T-helper 2 cell treated with Interferon-gamma antibody and Interleukin-4, amounts not matched to agents 5 μg/mL and 100 μg/mL, for 36 hours (primary cell): ENCODE data around the gene RRP8.

ENCODE experiments used
- DNase-seq: peaks from one replicate; pipeline ENCODE4 v3.0.0; 2021; ENCODE audit warnings: low spot score
- H3K27ac Mint-ChIP-seq: one replicate; pipeline ENCODE4 v1.8.0; 2021; ENCODE audit warnings: mild to moderate bottlenecking, mixed read lengths
- H3K27me3 Mint-ChIP-seq: one replicate; pipeline ENCODE4 v1.8.0; 2021; ENCODE audit warnings: low read depth, mixed read lengths
- H3K36me3 Mint-ChIP-seq: one replicate; pipeline ENCODE4 v1.8.0; 2021; ENCODE audit warnings: low read depth, mixed read lengths
- H3K4me1 Mint-ChIP-seq: one replicate; pipeline ENCODE4 v1.8.0; 2021; ENCODE audit warnings: low read depth, mixed read lengths
- H3K4me3 Mint-ChIP-seq: one replicate; pipeline ENCODE4 v1.8.0; 2022; ENCODE audit warnings: mild to moderate bottlenecking, moderate library complexity, mixed read lengths
- H3K9me3 Mint-ChIP-seq: one replicate; pipeline ENCODE4 v1.8.0; 2021; ENCODE audit warnings: mixed read lengths

The RRP8 gene

DNA sequence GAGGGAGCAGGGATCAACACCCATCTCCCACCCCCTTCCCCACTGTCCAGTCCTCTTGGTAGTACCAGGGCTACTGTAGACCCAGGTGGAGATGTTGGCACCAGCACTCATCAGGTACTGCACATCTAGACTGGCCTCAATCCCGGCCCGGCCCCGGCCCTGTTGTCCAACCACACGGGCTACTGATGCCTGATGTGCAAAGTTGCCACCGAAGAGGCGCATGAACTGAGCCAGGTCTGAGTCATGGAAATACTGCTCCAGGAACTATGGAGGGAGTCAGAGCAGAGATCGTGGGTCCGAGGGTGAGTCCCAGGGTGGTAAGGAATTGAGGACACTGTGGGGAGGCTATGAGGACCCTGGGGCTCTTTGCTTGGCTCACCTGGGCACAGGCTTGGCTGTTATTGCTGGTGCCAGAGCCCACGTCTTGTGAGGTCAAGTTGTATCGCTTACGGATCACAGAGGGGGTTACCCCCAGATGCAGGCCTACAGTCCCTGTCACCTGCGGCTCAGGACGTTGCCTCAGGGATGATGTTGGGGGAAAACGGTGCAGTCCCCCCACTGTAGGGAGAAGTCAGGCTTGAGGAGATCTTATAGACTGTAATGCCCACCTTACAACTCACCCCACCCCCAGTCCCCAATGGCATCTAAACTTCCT is 13.3 kb upstream of the RRP8 start:
- H3K4me1 Mint-ChIP-seq: peaks cover 5% of the 10 kb centered on the region
- no peak for DNase-seq
- no peak overlapping the region for H3K4me3 Mint-ChIP-seq
- H3K27me3 Mint-ChIP-seq: no peaks in the 10 kb centered on the region
- H3K9me3 Mint-ChIP-seq: no peaks in the 10 kb centered on the region
- peak overlapping the region; percentile 26 for H3K27ac Mint-ChIP-seq
- peaks cover 15% of the 10 kb centered on the region for H3K36me3 Mint-ChIP-seq

DNA sequence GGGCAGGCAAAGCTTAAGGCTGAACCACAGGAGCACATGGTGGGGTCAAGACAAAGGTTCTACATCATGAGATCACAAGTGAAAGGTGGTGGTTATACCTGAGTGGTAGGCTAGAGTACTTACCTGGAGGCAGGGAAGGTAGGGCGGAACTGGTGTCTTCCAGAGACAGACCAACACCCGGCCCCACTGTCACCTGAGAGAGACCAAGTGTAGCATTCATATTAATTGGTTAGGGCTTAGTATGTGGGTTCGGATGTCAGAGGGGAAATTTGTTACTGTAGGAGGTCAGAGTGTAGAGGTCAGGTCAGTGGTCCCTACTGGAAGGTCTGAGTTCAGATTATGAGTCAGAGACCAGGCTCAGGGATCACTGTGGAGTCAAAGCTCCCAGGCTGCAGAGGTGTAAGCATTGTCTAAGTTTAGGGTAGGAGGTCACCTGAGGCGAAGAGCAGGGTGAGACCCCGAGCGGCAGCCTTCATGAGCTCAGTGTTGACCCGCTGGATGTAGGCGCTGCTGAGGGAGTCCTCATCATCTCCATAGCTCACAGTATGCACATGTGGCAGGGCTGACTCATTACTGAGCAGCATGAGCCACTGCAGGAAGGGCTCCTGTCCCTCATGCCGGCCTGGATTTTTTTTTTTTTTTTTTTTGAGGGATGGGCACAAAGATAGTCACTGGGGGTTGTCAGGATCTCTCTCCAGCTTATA is 12.6 kb upstream of the RRP8 start:
- no peak for DNase-seq
- H3K9me3 Mint-ChIP-seq: no peaks in the 10 kb centered on the region
- no peaks in the 10 kb centered on the region for H3K27me3 Mint-ChIP-seq
- H3K4me3 Mint-ChIP-seq: no peak overlapping the region
- H3K4me1 Mint-ChIP-seq: peaks cover 8% of the 10 kb centered on the region
- H3K36me3 Mint-ChIP-seq: peaks cover 20% of the 10 kb centered on the region
- peak overlapping the region; percentile 50 for H3K27ac Mint-ChIP-seq

DNA sequence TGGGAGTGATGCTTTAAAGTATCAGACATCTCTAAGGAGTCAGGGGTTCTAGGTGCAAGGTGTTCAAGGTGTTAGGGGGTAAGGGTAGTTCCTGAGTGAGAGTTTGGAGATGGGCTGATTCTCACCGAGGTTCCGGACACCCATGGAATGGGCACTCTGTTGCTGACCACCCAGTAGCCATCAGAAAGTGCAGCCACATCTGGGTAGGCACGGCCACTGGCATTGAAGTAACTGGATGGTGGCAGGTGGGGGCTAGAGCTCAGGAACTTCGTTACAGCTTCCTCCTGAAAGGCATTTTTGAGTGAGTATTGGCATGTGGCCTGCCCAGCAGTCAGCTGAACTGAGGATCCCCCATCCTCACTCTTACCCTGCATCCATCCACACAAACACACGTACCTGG is 11.6 kb upstream of the RRP8 start:
- Mint-ChIP-seq H3K27ac (peak overlapping the region; percentile 45), H3K36me3 (peaks cover 30% of the 10 kb centered on the region), H3K27me3 (no peaks in the 10 kb centered on the region), H3K4me1 (peaks cover 13% of the 10 kb centered on the region), H3K4me3 (no peak overlapping the region), H3K9me3 (no peaks in the 10 kb centered on the region)
- DNase-seq: no peak

DNA sequence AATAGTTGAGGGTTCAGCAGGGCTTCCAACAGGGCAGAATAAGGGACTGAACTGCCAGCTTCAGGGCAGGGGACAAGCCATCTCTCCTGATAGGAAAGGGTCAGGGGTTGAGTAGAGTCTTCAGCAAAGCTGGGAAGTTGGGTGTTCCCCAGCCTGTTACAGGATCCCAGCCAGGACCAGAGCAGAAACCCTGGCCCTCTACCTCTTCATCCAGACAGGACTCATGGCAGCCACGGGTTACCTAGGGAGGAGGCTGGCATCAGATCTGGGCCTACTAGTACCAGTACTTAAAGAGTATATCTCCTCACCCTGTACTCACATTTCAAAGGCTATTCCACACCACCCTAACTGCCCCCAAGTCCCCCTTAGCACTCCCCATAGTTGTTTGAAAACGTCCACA is 11.0 kb upstream of the RRP8 start:
- Mint-ChIP-seq H3K27me3 (no peaks in the 10 kb centered on the region), H3K9me3 (no peaks in the 10 kb centered on the region), H3K27ac (no peak overlapping the region), H3K4me3 (no peak overlapping the region), H3K4me1 (peaks cover 16% of the 10 kb centered on the region), H3K36me3 (peaks cover 36% of the 10 kb centered on the region)
- DNase-seq: no peak

DNA sequence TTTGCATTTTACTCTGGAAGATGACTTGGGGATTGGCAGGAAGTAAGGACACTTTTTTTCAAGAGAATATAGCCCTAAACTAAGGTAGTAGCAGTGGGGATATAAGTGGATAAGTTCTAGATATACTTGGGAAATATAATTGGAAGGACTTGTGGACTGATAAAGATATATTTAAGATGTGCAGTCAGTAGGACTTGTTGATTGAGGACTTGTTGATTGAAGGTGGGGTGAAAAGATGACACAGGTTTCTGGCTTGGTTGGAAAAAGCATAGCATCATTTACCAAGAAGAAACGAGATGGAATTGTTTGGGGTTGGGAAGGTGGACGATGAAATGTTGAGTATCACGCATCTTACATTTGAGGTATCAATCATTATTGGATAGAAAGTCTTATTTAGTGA is 10.1 kb upstream of the RRP8 start:
- no peak overlapping the region for H3K27ac Mint-ChIP-seq
- no peak for DNase-seq
- peaks cover 21% of the 10 kb centered on the region for H3K4me1 Mint-ChIP-seq
- no peaks in the 10 kb centered on the region for H3K9me3 Mint-ChIP-seq
- H3K4me3 Mint-ChIP-seq: no peak overlapping the region
- peaks cover 45% of the 10 kb centered on the region for H3K36me3 Mint-ChIP-seq
- H3K27me3 Mint-ChIP-seq: no peaks in the 10 kb centered on the region

DNA sequence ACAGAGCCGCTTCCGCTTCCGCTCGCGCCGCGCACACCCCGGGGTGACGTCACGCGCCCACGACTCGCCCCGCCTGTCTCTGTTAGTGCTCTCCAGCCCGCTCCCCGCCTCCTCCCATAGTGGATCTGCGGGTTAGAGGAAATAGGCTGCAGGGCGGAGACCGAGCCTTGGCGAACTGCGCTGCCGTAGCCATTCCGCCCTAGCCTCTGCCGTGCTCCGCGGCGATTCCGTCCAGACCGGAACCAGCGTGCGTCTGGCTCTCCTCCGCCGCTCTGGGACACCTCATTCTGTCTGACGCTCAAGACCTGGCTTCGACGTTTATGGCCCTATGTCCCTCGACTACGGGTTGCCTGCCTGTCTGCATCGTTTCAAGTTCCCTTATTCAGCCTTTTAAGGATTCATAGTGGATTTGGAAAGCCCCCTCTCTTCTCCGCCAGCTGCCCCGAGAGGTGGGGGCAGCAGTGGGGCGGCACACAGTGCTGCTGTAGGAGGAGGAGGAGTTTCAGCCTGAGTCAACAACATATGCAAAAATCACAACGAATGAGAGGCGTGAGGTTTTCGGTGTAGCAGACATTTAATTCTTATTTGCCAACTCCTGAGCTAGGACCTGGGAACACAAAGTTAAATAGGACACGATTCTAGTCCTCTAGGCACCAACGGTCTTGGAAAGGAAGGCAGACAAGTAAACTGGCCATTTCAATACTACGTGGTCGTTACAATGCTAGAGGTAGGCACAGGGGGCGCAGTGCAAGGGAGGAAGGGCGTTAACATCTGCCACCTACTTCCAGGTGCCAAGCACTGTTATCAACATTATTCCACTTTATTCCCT is 9.0 kb upstream of the RRP8 start, which contains the start of gene TAF10:
TAF10 (minus strand) TSS at position 4 of the 829 bp plus-strand sequence. CDS start 27 bp downstream, outside the sequence.
- peak within 1 kb of the TSS; percentile 94 for H3K4me3 Mint-ChIP-seq
- peak within 1 kb of the TSS; percentile 90 for H3K27ac Mint-ChIP-seq
- no peaks in the 10 kb centered on the region for H3K9me3 Mint-ChIP-seq
- peaks cover 54% of the 10 kb centered on the region for H3K36me3 Mint-ChIP-seq
- peak; percentile 96 for DNase-seq
- H3K4me1 Mint-ChIP-seq: peaks cover 28% of the 10 kb centered on the region
- no peaks in the 10 kb centered on the region for H3K27me3 Mint-ChIP-seq

DNA sequence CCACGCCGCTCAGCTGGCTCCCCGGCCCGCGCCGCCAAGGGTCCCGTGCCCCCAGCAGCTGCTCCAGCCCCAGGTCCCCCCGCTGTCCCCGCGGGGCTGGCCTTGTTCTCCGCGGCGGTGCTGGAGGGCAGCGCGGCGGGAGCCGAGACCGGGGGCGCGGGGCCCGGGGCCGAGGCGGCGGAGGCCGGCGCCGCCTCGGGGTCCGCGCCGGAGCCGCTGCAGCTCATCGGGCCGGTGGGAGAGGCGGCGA is 8.5 kb upstream of the RRP8 start:
- Mint-ChIP-seq H3K27me3 (no peaks in the 10 kb centered on the region), H3K27ac (no peak overlapping the region), H3K4me3 (peak overlapping the region; percentile 94), H3K36me3 (peaks cover 57% of the 10 kb centered on the region), H3K9me3 (no peaks in the 10 kb centered on the region), H3K4me1 (peaks cover 30% of the 10 kb centered on the region)
- no peak for DNase-seq

DNA sequence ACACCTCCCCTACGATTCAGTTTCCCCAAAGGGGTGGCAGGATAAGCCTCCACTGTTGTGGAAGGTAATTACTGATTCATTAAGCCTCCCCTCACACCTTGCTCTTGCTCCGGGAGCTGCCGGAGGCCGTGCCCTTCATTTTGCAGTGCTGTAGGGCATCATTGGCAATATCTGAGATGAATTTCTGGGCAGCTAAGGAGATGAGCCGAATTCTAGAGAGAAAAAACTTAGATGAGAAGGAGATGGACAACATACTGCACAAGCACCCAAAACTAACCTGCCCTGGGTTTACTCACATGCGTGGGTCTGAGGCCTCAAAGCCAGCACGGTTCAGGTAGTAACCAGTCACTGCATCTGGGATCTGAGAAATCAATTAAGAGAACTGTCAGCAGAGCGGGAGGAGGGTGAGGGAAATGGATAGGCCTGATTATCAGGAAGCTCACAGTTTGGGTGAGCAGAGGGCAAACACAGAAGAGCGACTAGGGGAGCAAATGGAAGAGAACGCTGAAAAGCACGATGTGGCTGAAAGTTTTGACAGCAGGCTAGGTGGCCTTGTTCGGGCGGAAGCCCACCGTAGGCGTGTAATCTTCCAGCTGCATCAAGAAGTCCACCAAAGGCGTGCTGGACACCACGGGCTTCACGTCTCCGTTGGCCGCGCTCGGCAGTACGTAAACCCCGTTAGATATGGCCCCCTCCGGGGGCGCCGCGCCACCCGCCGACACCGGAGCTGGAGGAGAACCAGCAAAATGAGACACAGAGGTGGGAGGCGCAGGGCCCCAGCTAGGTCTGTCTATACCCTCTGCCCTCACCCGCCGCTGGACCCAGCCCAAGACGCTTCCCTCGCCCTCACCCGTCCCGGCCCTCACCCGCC is 7.9 kb upstream of the RRP8 start:
- no peak for DNase-seq
- no peaks in the 10 kb centered on the region for H3K9me3 Mint-ChIP-seq
- no peaks in the 10 kb centered on the region for H3K27me3 Mint-ChIP-seq
- peaks cover 55% of the 10 kb centered on the region for H3K36me3 Mint-ChIP-seq
- H3K27ac Mint-ChIP-seq: peak overlapping the region; percentile 90
- H3K4me1 Mint-ChIP-seq: peaks cover 31% of the 10 kb centered on the region
- peak overlapping the region; percentile 94 for H3K4me3 Mint-ChIP-seq

DNA sequence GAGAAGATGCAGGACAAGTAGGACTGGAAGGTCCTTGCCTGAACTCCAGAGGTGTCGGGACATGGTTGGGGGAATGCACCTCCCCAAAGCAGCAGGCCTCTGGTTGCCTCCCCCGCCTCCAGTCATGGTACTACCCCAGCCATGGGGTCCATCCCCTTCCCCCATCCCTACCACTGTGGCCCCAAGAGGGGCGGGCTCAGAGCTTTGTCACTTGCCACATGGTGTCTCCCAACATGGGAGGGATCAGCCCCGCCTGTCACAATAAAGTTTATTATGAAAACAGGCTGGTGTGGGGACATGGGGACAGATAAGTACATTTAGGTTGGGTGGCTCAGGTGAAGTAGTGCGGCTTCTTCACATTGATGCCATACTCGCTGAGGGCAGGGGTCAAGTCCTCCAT is 7.2 kb upstream of the RRP8 start:
- Mint-ChIP-seq H3K27me3 (no peaks in the 10 kb centered on the region), H3K4me1 (peaks cover 33% of the 10 kb centered on the region), H3K36me3 (peaks cover 55% of the 10 kb centered on the region), H3K4me3 (peak overlapping the region; percentile 94), H3K27ac (peak overlapping the region; percentile 68), H3K9me3 (no peaks in the 10 kb centered on the region)
- DNase-seq: no peak

DNA sequence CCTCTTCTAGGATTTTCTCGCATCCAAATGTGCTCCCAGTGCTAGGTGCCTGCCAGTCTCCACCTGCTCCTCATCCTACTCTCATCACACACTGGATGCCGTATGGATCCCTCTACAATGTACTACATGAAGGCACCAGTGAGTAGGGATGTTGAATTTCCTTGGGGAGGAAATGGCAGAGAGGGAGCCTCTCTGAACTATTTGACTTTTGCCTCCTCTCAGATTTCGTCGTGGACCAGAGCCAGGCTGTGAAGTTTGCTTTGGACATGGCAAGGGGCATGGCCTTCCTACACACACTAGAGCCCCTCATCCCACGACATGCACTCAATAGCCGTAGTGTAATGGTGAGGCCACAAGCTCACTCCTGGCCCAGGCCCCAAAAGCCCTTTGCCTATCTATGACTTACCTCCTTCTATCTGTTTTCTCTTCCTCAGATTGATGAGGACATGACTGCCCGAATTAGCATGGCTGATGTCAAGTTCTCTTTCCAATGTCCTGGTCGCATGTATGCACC is 6.1 kb upstream of the RRP8 start:
- no peaks in the 10 kb centered on the region for H3K9me3 Mint-ChIP-seq
- H3K4me3 Mint-ChIP-seq: peak overlapping the region; percentile 56
- H3K27me3 Mint-ChIP-seq: no peaks in the 10 kb centered on the region
- DNase-seq: no peak
- H3K27ac Mint-ChIP-seq: no peak overlapping the region
- peaks cover 34% of the 10 kb centered on the region for H3K4me1 Mint-ChIP-seq
- H3K36me3 Mint-ChIP-seq: peaks cover 48% of the 10 kb centered on the region

DNA sequence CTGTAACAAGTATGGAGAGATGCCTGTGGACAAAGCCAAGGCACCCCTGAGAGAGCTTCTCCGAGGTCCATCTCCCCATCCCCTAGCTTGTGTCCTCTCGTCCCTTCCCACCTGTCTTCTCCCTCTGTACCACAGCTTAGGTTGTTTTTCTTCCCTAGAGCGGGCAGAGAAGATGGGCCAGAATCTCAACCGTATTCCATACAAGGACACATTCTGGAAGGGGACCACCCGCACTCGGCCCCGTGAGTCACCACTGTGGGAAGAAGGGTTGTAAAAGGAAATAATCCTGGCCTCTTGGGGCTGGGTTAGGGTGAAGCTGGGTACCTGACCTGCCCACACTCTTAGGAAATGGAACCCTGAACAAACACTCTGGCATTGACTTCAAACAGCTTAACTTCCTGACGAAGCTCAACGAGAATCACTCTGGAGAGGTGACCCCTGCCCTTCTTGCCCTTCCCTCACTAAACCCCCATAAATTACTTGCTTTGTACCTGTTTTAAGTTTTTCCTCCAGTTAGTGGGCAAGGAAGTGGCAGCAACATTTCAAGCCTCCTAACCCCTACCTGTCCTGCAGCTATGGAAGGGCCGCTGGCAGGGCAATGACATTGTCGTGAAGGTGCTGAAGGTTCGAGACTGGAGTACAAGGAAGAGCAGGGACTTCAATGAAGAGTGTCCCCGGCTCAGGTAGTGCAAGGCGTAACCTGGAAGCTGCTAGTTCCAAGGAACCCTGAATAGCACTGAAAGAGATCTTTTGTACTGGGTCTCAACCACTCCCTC is 5.5 kb upstream of the RRP8 start:
- DNase-seq: no peak
- Mint-ChIP-seq H3K27ac (peak overlapping the region; percentile 3), H3K9me3 (no peaks in the 10 kb centered on the region), H3K4me1 (peaks cover 34% of the 10 kb centered on the region), H3K36me3 (peaks cover 48% of the 10 kb centered on the region), H3K27me3 (no peaks in the 10 kb centered on the region), H3K4me3 (peak overlapping the region; percentile 4)

DNA sequence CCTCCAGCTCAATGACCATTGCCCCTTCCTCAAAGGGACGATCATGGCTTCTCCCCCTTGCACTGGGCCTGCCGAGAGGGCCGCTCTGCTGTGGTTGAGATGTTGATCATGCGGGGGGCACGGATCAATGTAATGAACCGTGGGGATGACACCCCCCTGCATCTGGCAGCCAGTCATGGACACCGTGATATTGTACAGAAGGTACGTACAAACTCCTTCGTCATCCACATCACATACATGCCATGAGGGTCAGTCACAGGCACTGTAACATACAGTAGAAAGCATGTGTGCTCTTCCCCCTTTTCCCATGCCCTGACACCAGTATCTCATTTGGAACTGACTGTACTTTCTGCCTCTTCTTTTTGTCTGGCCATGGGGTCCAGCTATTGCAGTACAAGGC is 4.6 kb upstream of the RRP8 start:
- Mint-ChIP-seq H3K27ac (no peak overlapping the region), H3K27me3 (no peaks in the 10 kb centered on the region), H3K4me1 (peaks cover 34% of the 10 kb centered on the region), H3K9me3 (no peaks in the 10 kb centered on the region), H3K4me3 (no peak overlapping the region), H3K36me3 (peaks cover 48% of the 10 kb centered on the region)
- no peak for DNase-seq
